Measurements from ENCODE around the gene FLAD1. TPM values are rescaled to one million over a fixed set of nuclear protein-coding genes. Genes with fewer than 3 reads are reported as not detected.

Gene FLAD1
- total and polyA plus RNA-seq, 2 of the 8 experiments (the other 6 are each of a cell fraction or from before 2014, with no cell fraction given) = 104 to 143 TPM

DNA sequence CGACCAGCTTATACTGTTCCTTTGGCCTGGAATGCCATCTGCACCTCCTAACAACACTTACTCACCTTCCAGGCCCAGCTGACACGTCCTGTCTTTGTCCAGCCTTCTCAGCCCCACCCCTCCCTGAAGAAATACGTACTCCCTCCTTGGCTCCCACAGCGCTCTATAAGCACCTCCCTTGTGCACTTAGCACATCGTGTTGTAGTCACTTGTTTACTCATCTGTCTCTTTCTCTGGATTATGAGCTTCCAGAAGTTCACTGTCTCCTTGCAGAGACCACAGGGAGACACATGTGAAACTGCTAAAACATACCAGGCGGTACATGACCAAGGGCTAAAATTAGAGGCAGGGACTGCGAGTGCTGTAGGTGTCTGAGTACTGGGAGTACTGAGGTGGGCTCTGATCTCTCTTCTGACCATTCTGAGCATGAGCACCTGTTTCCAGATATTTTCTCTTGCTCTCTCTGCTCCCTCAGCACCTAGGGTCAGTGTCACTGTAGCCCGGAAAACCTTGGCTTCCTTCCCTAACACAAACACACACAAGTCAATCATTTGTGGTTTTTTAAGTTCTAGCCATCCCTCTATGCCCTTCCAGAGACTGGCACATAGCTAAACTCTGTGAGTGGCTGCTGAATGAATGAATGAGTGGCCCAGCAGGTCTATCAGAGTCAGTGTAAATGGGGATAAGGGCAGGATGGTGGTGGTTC lies 55.6 kb downstream of the FLAD1 start (continued):
- TF ChIP-seq, protein P1, sequence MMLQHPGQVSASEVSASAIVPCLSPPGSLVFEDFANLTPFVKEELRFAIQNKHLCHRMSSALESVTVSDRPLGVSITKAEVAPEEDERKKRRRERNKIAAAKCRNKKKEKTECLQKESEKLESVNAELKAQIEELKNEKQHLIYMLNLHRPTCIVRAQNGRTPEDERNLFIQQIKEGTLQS (IDR thresholded peaks at IDR 0.05; ENCODE audit: insufficient read depth, low read depth, low read length) = no peak

All from H1 (cell line).